Measurements from ENCODE around the gene NFYA.

DNA sequence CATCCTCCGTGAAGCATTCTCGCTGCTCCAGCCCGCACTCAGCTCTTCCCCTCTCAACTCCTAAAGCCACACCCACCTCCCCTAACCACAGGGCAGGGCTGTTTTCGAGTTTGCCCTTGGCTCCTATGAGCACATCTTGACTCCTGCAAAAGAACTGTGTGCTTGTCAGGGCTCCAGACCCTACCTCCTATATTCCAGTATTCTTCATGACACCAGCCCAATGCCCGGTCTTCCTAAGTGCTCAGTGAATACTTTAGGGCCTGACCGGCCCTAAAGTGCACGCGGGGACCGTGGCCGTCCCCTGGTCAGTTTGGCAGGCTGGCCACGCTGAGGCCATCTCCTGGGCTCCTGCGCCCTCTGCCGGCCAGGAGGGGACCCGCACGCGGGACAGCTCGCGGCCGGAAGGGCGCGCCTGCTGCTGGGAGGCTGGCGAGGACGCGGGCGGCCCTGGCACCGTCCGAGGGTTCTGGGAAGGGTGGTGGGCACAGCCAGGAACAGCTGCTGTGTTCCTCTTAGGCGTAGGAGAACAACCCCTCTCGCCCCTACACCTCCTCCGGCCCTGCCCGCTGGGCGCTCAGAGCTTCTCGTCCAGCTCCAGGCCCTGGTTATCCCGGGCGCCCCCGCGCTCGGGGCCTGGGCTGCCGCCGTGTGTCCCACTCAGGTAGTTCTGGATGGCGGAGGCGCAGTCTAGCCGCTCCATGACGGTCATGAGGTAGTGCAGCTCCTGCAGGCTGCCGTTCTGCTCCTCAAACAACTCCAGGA lies 44.8 kb upstream of the NFYA start:
- TF ChIP-seq GATA2 (IDR thresholded peaks at IDR 0.05; ENCODE audit: low read depth, low read length) (no peak), GATA3 (IDR thresholded peaks at IDR 0.05; ENCODE audit: low read depth, low read length) (no peak)
